CD4-positive, alpha-beta T cell treated with Interleukin-1 beta for 1 hour (primary cell): Measurements from ENCODE around the gene ELFN1.

ENCODE experiments used
- DNase-seq, 2 donors: peaks; one replicate each; pipeline ENCODE4 v3.0.0-alpha.2; 2020 to 2022

ELFN1 gene

GRCh38 chr7:1669954-1670893 is at the start of gene ELFN1:
ELFN1 (plus strand) TSS chr7:1670277; CDS start chr7:1744597, 74,320 bp downstream.
- DNase-seq, result no peak

- no peak for DNase-seq
Observed at GRCh38 chr7:1620835-1621234, 49.2 kb upstream of the ELFN1 start.

- no peak for DNase-seq
Observed at GRCh38 chr7:1621718-1622117, 48.4 kb upstream of the ELFN1 start.

- DNase-seq, result no peak
Observed at GRCh38 chr7:1622441-1622840, 47.6 kb upstream of the ELFN1 start.

- no peak for DNase-seq
Observed at GRCh38 chr7:1623810-1624209, 46.3 kb upstream of the ELFN1 start.

GRCh38 chr7:1624999-1625927 is 44.8 kb upstream of the ELFN1 start:
- DNase-seq, result no peak

GRCh38 chr7:1626769-1627168 is 43.3 kb upstream of the ELFN1 start:
- no peak for DNase-seq

- DNase-seq, result no peak
Observed at GRCh38 chr7:1630700-1631336, 39.3 kb upstream of the ELFN1 start.

- no peak for DNase-seq
Observed at GRCh38 chr7:1631678-1632077, 38.4 kb upstream of the ELFN1 start.

GRCh38 chr7:1632506-1632905 is 37.6 kb upstream of the ELFN1 start:
- DNase-seq, result no peak

GRCh38 chr7:1632916-1633785 is 36.9 kb upstream of the ELFN1 start:
- DNase-seq, result no peak

- DNase-seq, result no peak
Observed at GRCh38 chr7:1635401-1635800, 34.7 kb upstream of the ELFN1 start.

GRCh38 chr7:1637155-1637554 is 32.9 kb upstream of the ELFN1 start:
- no peak for DNase-seq

- no peak for DNase-seq
Observed at GRCh38 chr7:1638215-1638661, 31.8 kb upstream of the ELFN1 start.

- DNase-seq, result no peak
Observed at GRCh38 chr7:1639071-1639470, 31.0 kb upstream of the ELFN1 start.

GRCh38 chr7:1639532-1640175 is 30.4 kb upstream of the ELFN1 start:
- DNase-seq, result no peak

- DNase-seq, result no peak
Observed at GRCh38 chr7:1640376-1641172, 29.5 kb upstream of the ELFN1 start.

GRCh38 chr7:1641173-1641572 is 28.9 kb upstream of the ELFN1 start:
- no peak for DNase-seq

GRCh38 chr7:1641661-1642260 is 28.3 kb upstream of the ELFN1 start:
- DNase-seq, result no peak

- no peak for DNase-seq
Observed at GRCh38 chr7:1642291-1642731, 27.8 kb upstream of the ELFN1 start.
